NCI-H524 (cell line): ENCODE measurements around the gene BACE1-AS.
"Not testable (repeated sequence)": the region's sequence is repeated elsewhere in the genome, so short reads cannot be mapped to it uniquely, and the experiment has no call there.

Experiments used
- DNase-seq, 2 experiments: peaks; one replicate each; lab custom pipeline; 2025; lab: John Stamatoyannopoulos, UW

BACE1-AS gene

DNA sequence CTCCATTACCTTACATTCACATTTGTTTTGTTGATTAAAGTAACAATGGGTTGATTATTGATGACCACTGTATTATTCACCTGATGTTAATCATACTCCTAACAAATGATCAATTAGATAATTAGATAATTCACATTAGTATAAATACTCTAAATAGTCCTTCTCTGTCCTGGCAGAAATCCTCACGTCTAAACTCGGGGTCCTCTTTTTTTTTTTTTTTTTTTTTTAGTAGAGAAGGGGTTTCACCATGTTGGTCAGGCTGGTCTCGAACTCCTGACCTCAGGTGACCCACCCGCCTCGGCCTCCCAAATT lies 36.1 kb downstream of the BACE1-AS start:
- DNase-seq, result not testable (repeated sequence)

GRCh38 chr11:117327567-117328374 lies 36.6 kb downstream of the BACE1-AS start, which contains the start of gene CEP164:
Gene CEP164, plus strand, starts transcription at chr11:117327854. Its CDS starts 10,733 bp downstream, at chr11:117338587.
- DNase-seq, result peak; percentile 83 to 95

DNA sequence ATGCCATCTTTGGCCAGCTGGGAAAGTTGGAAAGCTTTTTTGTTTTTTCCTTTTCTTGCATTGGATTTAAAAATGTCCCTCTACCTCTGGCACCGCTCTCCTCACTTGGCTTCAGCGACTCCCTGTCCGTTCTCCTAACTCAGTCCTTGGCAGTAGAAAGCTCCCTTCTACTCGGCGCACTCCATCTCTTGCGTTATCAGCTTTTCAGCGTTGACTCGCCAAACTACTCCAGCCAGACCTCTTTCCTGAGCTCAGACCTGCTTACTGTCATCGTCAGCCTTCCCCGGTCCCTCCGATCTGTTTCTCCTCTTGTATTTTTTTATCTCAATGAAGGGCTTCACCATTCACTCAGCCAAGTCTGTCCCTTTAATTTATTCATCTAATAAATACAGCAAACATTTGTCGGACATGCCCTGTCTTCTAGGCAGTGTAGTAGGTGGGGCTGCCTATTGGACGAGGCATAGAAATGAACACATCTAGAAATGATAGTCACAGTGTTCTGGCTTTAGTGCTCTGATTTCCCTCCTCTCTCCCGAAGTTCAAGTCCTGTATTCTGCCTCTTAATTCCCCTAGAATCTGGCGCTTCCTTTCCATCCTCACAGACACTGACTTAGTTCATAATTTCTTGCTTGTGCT lies 37.3 kb downstream of the BACE1-AS start:
- no peak for DNase-seq

DNA sequence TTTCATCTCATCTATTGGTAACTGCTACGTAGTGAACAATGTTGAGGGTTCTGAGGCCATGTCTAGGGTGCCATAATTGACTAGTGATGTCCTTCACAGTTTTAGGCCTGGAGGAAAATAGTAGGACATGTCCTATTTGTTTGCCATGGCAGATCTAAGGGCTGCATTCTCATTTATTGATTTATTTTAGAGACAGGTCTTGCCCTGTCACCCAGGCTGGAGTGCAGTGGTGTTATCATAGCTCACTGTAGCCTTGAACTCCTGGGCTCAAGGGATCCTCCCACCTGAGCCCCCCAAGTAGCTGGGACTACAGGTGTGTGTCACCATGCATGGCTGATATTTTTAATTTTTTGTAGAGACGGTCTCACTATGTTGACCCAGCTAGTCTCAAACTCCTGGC lies 41.7 kb downstream of the BACE1-AS start:
- DNase-seq, result no peak

DNA sequence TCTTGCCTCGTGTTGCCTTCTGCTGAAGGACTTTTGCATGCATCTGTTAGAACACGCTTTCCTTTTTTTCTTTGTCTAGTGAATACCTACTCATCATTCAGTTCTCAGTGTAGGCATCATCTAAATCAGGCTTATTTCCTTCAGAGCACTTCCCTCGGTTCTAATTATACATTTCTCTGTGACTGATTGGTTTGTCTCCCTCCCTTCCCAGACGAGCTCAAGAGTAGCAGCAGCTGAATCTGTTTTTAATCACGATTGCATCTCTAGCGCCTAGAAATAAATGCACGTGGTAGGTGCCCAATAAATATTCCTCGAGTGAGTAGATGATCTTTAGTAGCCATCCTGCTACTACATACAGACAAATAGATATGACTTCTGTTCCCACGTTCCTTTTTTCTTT lies 42.8 kb downstream of the BACE1-AS start:
- no peak for DNase-seq

- DNase-seq, result peak; percentile 67 to 90
Measured at GRCh38 chr11:117334896-117335295, 43.8 kb downstream of the BACE1-AS start.

DNA sequence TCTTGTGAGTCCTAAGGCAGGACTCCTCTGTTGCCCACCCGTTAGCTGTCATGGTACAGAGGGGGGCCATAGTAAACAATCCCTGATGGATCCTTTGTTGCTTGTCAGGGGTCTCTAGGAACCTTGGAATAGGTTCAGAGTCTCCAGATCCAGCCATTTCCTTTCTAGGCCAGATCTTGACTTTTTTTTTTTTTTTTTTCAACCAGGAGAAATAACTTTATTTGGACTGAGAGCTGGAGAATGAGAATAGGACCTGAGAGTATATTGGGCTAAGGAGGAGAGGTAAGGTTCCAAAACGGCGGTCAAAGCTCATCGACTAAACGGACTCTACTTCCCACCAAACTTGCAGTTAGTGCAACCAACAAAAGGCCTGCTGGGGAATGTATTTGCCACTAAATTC lies 44.3 kb downstream of the BACE1-AS start:
- DNase-seq, result no peak

GRCh38 chr11:117337076-117337475 lies 45.9 kb downstream of the BACE1-AS start:
- DNase-seq, result peak; percentile 89 to 94
